GM18519 (cell line): Measurements from ENCODE around the gene CHRNB4.

ENCODE experiments used
- ATAC-seq: cut with Tn5 transposase; IDR thresholded peaks from one replicate; pipeline ENCODE4 v1.9.1; 2021; ENCODE audit warnings: mild to moderate bottlenecking, moderate library complexity; ENCODE audit not compliant: unreplicated experiment, low FRiP score

The CHRNB4 gene

GRCh38 chr15:78635346-78635745 lies 5.7 kb downstream of the CHRNB4 start:
- no peak for ATAC-seq

- ATAC-seq, result no peak
Measured at GRCh38 chr15:78634210-78635145, 6.5 kb downstream of the CHRNB4 start.

- ATAC-seq, result no peak
Measured at GRCh38 chr15:78633348-78633747, 7.7 kb downstream of the CHRNB4 start.

- ATAC-seq, result no peak
Measured at GRCh38 chr15:78630886-78631633, 9.9 kb downstream of the CHRNB4 start.

GRCh38 chr15:78629716-78630065 lies 11.3 kb downstream of the CHRNB4 start:
- no peak for ATAC-seq

GRCh38 chr15:78629031-78629715 lies 11.8 kb downstream of the CHRNB4 start:
- ATAC-seq, result no peak

GRCh38 chr15:78628227-78628626 lies 12.8 kb downstream of the CHRNB4 start:
- ATAC-seq, result no peak

- no peak for ATAC-seq
Measured at GRCh38 chr15:78627348-78627747, 13.7 kb downstream of the CHRNB4 start.

- ATAC-seq, result no peak
Measured at GRCh38 chr15:78626381-78626995, 14.5 kb downstream of the CHRNB4 start.

- ATAC-seq, result no peak
Measured at GRCh38 chr15:78625606-78626280, 15.3 kb downstream of the CHRNB4 start.

- no peak for ATAC-seq
Measured at GRCh38 chr15:78624651-78625590, 16.1 kb downstream of the CHRNB4 start.

GRCh38 chr15:78623786-78624497 lies 17.1 kb downstream of the CHRNB4 start:
- ATAC-seq, result no peak

GRCh38 chr15:78621810-78622402 lies 19.1 kb downstream of the CHRNB4 start:
- ATAC-seq, result no peak

GRCh38 chr15:78620527-78621421 lies 20.2 kb downstream of the CHRNB4 start, which contains the start of gene CHRNA3:
Gene CHRNA3 (minus strand): TSS chr15:78620996. CDS start chr15:78620794, 202 bp downstream.
- ATAC-seq, result no peak

GRCh38 chr15:78620021-78620526 lies 20.9 kb downstream of the CHRNB4 start:
- ATAC-seq, result no peak

- ATAC-seq, result no peak
Measured at GRCh38 chr15:78619022-78619950, 21.7 kb downstream of the CHRNB4 start.
